ENCODE measurements around the gene CDKN2D.

CDKN2D gene

GRCh38 chr19:10568062-10568825 lies 535 bp downstream of the CDKN2D start:
- in situ Hi-C loops (cut with HindIII; ENCODE audit: low pct_unique_long_range_greater_than_20kb, low sequenced_read_pairs) = no loop called here

GRCh38 chr19:10567656-10568055 lies 1.1 kb downstream of the CDKN2D start:
- in situ Hi-C loops (cut with HindIII; ENCODE audit: low pct_unique_long_range_greater_than_20kb, low sequenced_read_pairs) = no loop called here
- no peak for DNase-seq (ENCODE audit: low read depth in 1 of 2, low spot score in 1 of 2)
- TF ChIP-seq JUND (IDR thresholded peaks at IDR 0.05; ENCODE audit: low read depth) = no peak

More at GRCh38 chr19:10568062-10568825, 535 bp downstream of the CDKN2D start:
- DNase-seq (ENCODE audit: low read depth in 1 of 2, low spot score in 1 of 2) = peak in 1 of 2 experiments; percentile 64
- TF ChIP-seq JUND (IDR thresholded peaks at IDR 0.05; ENCODE audit: low read depth) = no peak

GRCh38 chr19:10566658-10567410 lies 1.9 kb downstream of the CDKN2D start:
- no peak for TF ChIP-seq JUND (IDR thresholded peaks at IDR 0.05; ENCODE audit: low read depth)

GRCh38 chr19:10566408-10566657 lies 2.4 kb downstream of the CDKN2D start:
- no peak for DNase-seq (ENCODE audit: low read depth in 1 of 2, low spot score in 1 of 2)
- no peak for TF ChIP-seq JUND (IDR thresholded peaks at IDR 0.05; ENCODE audit: low read depth)
- in situ Hi-C loops (cut with HindIII; ENCODE audit: low pct_unique_long_range_greater_than_20kb, low sequenced_read_pairs) = no loop called here

More at GRCh38 chr19:10566658-10567410, 1.9 kb downstream of the CDKN2D start:
- no peak for DNase-seq (ENCODE audit: low read depth in 1 of 2, low spot score in 1 of 2)
- in situ Hi-C loops (cut with HindIII; ENCODE audit: low pct_unique_long_range_greater_than_20kb, low sequenced_read_pairs) = no loop called here

- in situ Hi-C loops (cut with HindIII; ENCODE audit: low pct_unique_long_range_greater_than_20kb, low sequenced_read_pairs) = no loop called here
- DNase-seq (ENCODE audit: low read depth in 1 of 2, low spot score in 1 of 2) = peak; percentile 95 to 96
- TF ChIP-seq JUND (IDR thresholded peaks at IDR 0.05; ENCODE audit: low read depth) = no peak
These were observed 3.0 kb downstream of the CDKN2D start, which contains the start of gene KRI1 for GRCh38 chr19:10565567-10566407. Gene KRI1 (minus strand): TSS chr19:10566010. CDS start chr19:10565999, 11 bp downstream.

- no peak for TF ChIP-seq JUND (IDR thresholded peaks at IDR 0.05; ENCODE audit: low read depth)
- in situ Hi-C loops (cut with HindIII; ENCODE audit: low pct_unique_long_range_greater_than_20kb, low sequenced_read_pairs) = no loop called here
- peak; percentile 56 to 63 for DNase-seq (ENCODE audit: low read depth in 1 of 2, low spot score in 1 of 2)
These were observed 3.7 kb downstream of the CDKN2D start for GRCh38 chr19:10565028-10565566.

- no peak for DNase-seq (ENCODE audit: low read depth in 1 of 2, low spot score in 1 of 2)
- in situ Hi-C loops (cut with HindIII; ENCODE audit: low pct_unique_long_range_greater_than_20kb, low sequenced_read_pairs) = no loop called here
- TF ChIP-seq JUND (IDR thresholded peaks at IDR 0.05; ENCODE audit: low read depth) = no peak
These were observed 6.2 kb downstream of the CDKN2D start for GRCh38 chr19:10562609-10563008.

- no peak for TF ChIP-seq JUND (IDR thresholded peaks at IDR 0.05; ENCODE audit: low read depth)
- in situ Hi-C loops (cut with HindIII; ENCODE audit: low pct_unique_long_range_greater_than_20kb, low sequenced_read_pairs) = no loop called here
These were observed 8.6 kb downstream of the CDKN2D start for GRCh38 chr19:10560154-10560553.

GRCh38 chr19:10557603-10558197 lies 11.1 kb downstream of the CDKN2D start:
- no peak for TF ChIP-seq JUND (IDR thresholded peaks at IDR 0.05; ENCODE audit: low read depth)

More at GRCh38 chr19:10560154-10560553, 8.6 kb downstream of the CDKN2D start:
- DNase-seq (ENCODE audit: low read depth in 1 of 2, low spot score in 1 of 2) = no peak

GRCh38 chr19:10555610-10555973 lies 13.2 kb downstream of the CDKN2D start:
- no peak for TF ChIP-seq JUND (IDR thresholded peaks at IDR 0.05; ENCODE audit: low read depth)
- in situ Hi-C loops (cut with HindIII; ENCODE audit: low pct_unique_long_range_greater_than_20kb, low sequenced_read_pairs) = no loop called here
- DNase-seq (ENCODE audit: low read depth in 1 of 2, low spot score in 1 of 2) = no peak

More at GRCh38 chr19:10557603-10558197, 11.1 kb downstream of the CDKN2D start:
- in situ Hi-C loops (cut with HindIII; ENCODE audit: low pct_unique_long_range_greater_than_20kb, low sequenced_read_pairs) = no loop called here
- no peak for DNase-seq (ENCODE audit: low read depth in 1 of 2, low spot score in 1 of 2)

GRCh38 chr19:10554760-10555609 lies 13.8 kb downstream of the CDKN2D start:
- in situ Hi-C loops (cut with HindIII; ENCODE audit: low pct_unique_long_range_greater_than_20kb, low sequenced_read_pairs) = no loop called here
- TF ChIP-seq JUND (IDR thresholded peaks at IDR 0.05; ENCODE audit: low read depth) = no peak

More at GRCh38 chr19:10554760-10555609, 13.8 kb downstream of the CDKN2D start:
- DNase-seq (ENCODE audit: low read depth in 1 of 2, low spot score in 1 of 2) = no peak
